Transverse colon (tissue), 4 donors: Measurements from ENCODE around the gene MRFAP1L1. TPM values are rescaled to one million over a fixed set of nuclear protein-coding genes. Genes with fewer than 3 reads are reported as not detected.

Source experiments
- DNase-seq: peaks from one replicate; pipeline ENCODE4 v3.0.0-alpha.2; 2019
- H3K27ac ChIP-seq, 4 donors: fragments of 200-600 bp; sonication (generic); 2 replicates each; pipeline ENCODE4 v1.5.1; 2016 to 2018; ENCODE audit warnings: inconsistent platforms in 4 of 4
- H3K27me3 ChIP-seq: fragments of 200-600 bp; sonication (generic); 2 replicates; pipeline ENCODE4 v1.5.1; 2017; ENCODE audit warnings: inconsistent platforms
- H3K36me3 ChIP-seq, 4 donors: fragments of 200-600 bp; sonication (generic); 2 replicates each; pipeline ENCODE4 v1.5.1; 2017 to 2019; ENCODE audit warnings: inconsistent platforms in 4 of 4
- H3K4me1 ChIP-seq, 4 donors: fragments of 200-600 bp; sonication (generic); 2 replicates each; pipeline ENCODE4 v1.5.1; 2017 to 2020; ENCODE audit warnings: inconsistent platforms in 4 of 4
- H3K4me3 ChIP-seq, 4 donors: fragments of 200-600 bp; sonication (generic); 1 replicate in 1 of 4; 2 replicates in 3 of 4; pipeline versions ENCODE4 v1.5.1 to v1.6.1; 2017 to 2019; ENCODE audit warnings: inconsistent platforms in 4 of 4
- H3K9me3 ChIP-seq, 2 donors: fragments of 200-600 bp; sonication (generic); 2 replicates each; pipeline ENCODE4 v1.5.1; 2017 to 2019; ENCODE audit warnings: inconsistent platforms in 2 of 2
- CTCF ChIP-seq, 5 experiments: fragments of 200-600 bp in 3 of 5; fragments of 450-650 bp in 2 of 5; sonication (generic) in 3 of 5; IDR thresholded peaks; 1 replicate in 2 of 5; 2 replicates in 3 of 5; pipeline ENCODE4 v1.5.1; 2016 to 2017; ENCODE audit warnings: antibody characterized with exemption in 5 of 5, inconsistent platforms in 3 of 5, mild to moderate bottlenecking in 2 of 5, moderate library complexity in 1 of 5
- EP300 ChIP-seq: sonication (generic); formaldehyde crosslinking; IDR thresholded peaks from one replicate; pipeline ENCODE4 v1.6.1; 2017; ENCODE audit warnings: antibody characterized with exemption, low read depth
- POLR2A ChIP-seq: fragments of 450-650 bp; IDR thresholded peaks from one replicate; pipeline ENCODE4 v1.6.1; 2016; ENCODE audit warnings: antibody characterized with exemption, mild to moderate bottlenecking, moderate library complexity
- POLR2AphosphoS5 ChIP-seq, 3 donors: sonication (generic); formaldehyde crosslinking; IDR thresholded peaks; one replicate each; pipeline ENCODE4 v1.6.1; 2016; ENCODE audit warnings: antibody characterized with exemption in 3 of 3
- WGBS, 2 donors: methylation state at CpG; one replicate each; pipeline ENCODE4 v1.1.5; 2018; ENCODE audit warnings: low coverage in 1 of 2; 5-methylcytosine and 5-hydroxymethylcytosine counted together
- in situ Hi-C, 4 donors: fragments of 200-750 bp; cut with MboI; loops; one replicate each; pipeline versions ENCODE4 v1.15.0 to v1.15.1; 2017; ENCODE audit warnings: low sequenced_read_pairs in 3 of 4, low pct_ligation_motif_present in 1 of 4, low pct_unique_long_range_greater_than_20kb in 1 of 4
- intact Hi-C: fragments of 100-400 bp; cut with DNase I; formaldehyde crosslinking; loops from one replicate; pipeline ENCODE4 v1.15.1; 2023; ENCODE audit warnings: low total_unique reads
- total RNA-seq, 4 donors: library from RNA; depleted of rRNA; stranded (reverse); fragments of >200 nt; gene quantifications; one replicate each; pipeline ENCODE4 v1.1.0, GENCODE V29; 2016

Gene MRFAP1L1
- total RNA-seq, 4 donors from 2014 or later, result 18.3 to 51.0 (median 30.3) TPM

- intact Hi-C loops, result no loop called here
- in situ Hi-C loops, result no loop called here
- no peak overlapping the region for H3K27ac ChIP-seq
- no peaks in the 10 kb centered on the region for H3K4me1 ChIP-seq
- 78 to 83% methylated on average over 3 to 11 of the region's 11 CpGs for WGBS, 2 donors
- no peak for DNase-seq
- TF ChIP-seq EP300 (no peak), CTCF (IDR thresholded peaks at IDR 0.05) (no peak), POLR2AphosphoS5 (IDR thresholded peaks at IDR 0.05) (no peak), POLR2A (no peak)
- H3K4me3 ChIP-seq, result no peak overlapping the region
- no peaks in the 10 kb centered on the region for H3K9me3 ChIP-seq
- H3K27me3 ChIP-seq, result no peaks in the 10 kb centered on the region
- no peaks in the 10 kb centered on the region for H3K36me3 ChIP-seq
Measured at GRCh38 chr4:6682862-6683590, 26.6 kb downstream of the MRFAP1L1 start.

- DNase-seq, result no peak
- Histone ChIP-seq H3K4me3 (no peak overlapping the region), H3K9me3 (no peaks in the 10 kb centered on the region), H3K36me3 (no peaks in the 10 kb centered on the region), H3K27ac (no peak overlapping the region), H3K27me3 (no peaks in the 10 kb centered on the region), H3K4me1 (peaks cover 7 to 12% (median 10%) of the 10 kb centered on the region in 4 donors)
- 84% methylated on average over 9 of the region's 9 CpGs; no CpG with 5 or more reads in 1 of the 2 donors for WGBS, 2 donors
- TF ChIP-seq EP300, result no peak
- TF ChIP-seq CTCF (IDR thresholded peaks at IDR 0.05), result peak in 2 of 5 experiments; percentile 19 to 23
- in situ Hi-C loops (no loop called here), intact Hi-C loops (no loop called here)
Measured at GRCh38 chr4:6681191-6681590, 28.5 kb downstream of the MRFAP1L1 start.

GRCh38 chr4:6680372-6681034 lies 29.2 kb downstream of the MRFAP1L1 start:
- in situ Hi-C loops (no loop called here), intact Hi-C loops (no loop called here)
- no peak overlapping the region for H3K4me3 ChIP-seq
- H3K36me3 ChIP-seq, result no peaks in the 10 kb centered on the region
- DNase-seq, result no peak
- no peaks in the 10 kb centered on the region for H3K27me3 ChIP-seq
- 85% methylated on average over 10 of the region's 10 CpGs; no CpG with 5 or more reads in 1 of the 2 donors for WGBS, 2 donors
- peaks cover 14 to 19% (median 16%) of the 10 kb centered on the region in 4 donors for H3K4me1 ChIP-seq
- H3K9me3 ChIP-seq, result no peaks in the 10 kb centered on the region
- no peak overlapping the region for H3K27ac ChIP-seq
- no peak for TF ChIP-seq POLR2AphosphoS5 (IDR thresholded peaks at IDR 0.05)
- TF ChIP-seq CTCF (IDR thresholded peaks at IDR 0.05), result no peak
- no peak for TF ChIP-seq POLR2A
- no peak for TF ChIP-seq EP300

- 86% methylated on average over 16 to 21 of the region's 21 CpGs for WGBS, 2 donors
- Histone ChIP-seq H3K9me3 (no peaks in the 10 kb centered on the region), H3K4me3 (no peak overlapping the region), H3K27ac (no peak overlapping the region), H3K4me1 (peaks cover 21 to 40% (median 26%) of the 10 kb centered on the region in 4 donors), H3K27me3 (no peaks in the 10 kb centered on the region), H3K36me3 (no peaks in the 10 kb centered on the region)
- no peak for TF ChIP-seq CTCF (IDR thresholded peaks at IDR 0.05)
- intact Hi-C loops (no loop called here), in situ Hi-C loops (loop anchor here in 1 of 4 donors (5.0 kb wide), 1 partner anchor 35 kb away; no protein-coding TSS in a partner anchor)
- DNase-seq, result no peak
Measured at GRCh38 chr4:6676722-6677558, 32.7 kb downstream of the MRFAP1L1 start.
